ENCODE measurements around the gene THOC1.

Gene THOC1

DNA sequence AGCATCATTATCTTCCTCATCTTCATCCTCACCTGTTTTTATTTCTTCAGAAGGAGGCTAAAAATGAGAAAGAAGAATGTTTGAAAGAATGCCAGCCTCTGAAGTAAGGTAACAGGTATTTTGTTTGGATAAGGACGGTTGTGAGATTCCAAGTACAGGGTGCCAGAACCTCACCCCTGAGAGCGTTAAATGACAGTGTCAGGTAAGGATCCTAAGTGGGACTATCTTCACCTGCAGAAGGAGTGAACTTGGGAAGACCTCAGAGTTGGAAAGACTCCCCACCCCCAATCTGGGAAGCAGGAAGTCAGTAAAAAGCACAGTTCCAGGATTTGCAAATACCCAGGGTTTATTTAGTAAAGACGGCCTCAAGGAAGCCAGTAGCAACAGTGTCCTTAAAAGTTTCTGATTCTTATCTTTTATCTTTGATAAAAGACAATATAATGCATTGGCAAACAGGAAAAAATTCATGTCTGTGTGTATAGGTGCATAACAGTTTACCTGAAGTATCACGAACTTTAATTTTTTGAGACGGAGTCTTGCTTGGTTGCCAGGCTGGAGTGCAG lies 52.3 kb downstream of the THOC1 start:
- no peak for DNase-seq (ENCODE audit: low spot score)

DNA sequence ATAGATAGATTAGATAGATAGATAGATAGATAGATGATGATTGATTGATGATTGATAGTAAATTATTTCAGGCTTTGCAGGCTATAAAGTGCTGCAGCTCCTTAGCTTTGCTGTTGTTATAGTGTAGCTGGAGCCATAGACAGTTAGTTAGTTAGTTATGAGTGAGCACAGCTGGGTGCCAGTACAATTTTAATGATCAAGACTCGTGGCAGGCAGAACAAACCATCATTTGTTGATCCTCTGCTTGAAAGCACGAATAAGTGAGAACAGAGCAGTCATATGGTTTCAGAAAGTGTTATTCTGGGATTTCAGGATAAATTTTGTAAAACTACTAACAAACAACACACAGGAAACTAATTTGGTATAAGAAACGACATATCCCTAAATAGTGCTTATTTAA lies 53.9 kb downstream of the THOC1 start:
- no peak for DNase-seq (ENCODE audit: low spot score)

GRCh38 chr18:213505-213904 lies 54.3 kb downstream of the THOC1 start:
- no peak for DNase-seq (ENCODE audit: low spot score)

- no peak for DNase-seq (ENCODE audit: low spot score)
Measured at GRCh38 chr18:212780-213179, 55.1 kb downstream of the THOC1 start.

DNA sequence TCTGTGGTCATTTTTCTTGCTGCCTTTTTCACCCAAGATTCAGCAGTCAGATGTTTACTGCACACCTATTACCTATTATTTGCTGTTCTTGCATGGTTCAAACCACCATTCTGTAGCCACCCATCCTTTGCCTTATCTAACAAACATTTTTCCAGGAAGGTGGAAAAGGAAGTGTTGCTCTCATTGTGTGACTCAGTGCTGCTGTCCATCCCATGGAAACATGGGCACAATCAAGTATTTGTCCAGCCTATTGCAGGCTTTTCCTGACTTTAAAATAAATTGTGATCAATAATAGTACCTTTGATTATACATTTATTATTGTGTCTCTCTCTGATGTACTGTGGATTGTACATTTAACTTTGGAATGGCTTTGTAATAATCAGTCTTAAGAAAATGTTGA lies 56.3 kb downstream of the THOC1 start:
- DNase-seq (ENCODE audit: low spot score): no peak

- no peak for DNase-seq (ENCODE audit: low spot score)
Measured at GRCh38 chr18:210733-211132, 57.1 kb downstream of the THOC1 start.

- no peak for DNase-seq (ENCODE audit: low spot score)
Measured at GRCh38 chr18:210075-210474, 57.8 kb downstream of the THOC1 start.

- DNase-seq (ENCODE audit: low spot score): no peak
Measured at GRCh38 chr18:199768-200167, 68.1 kb downstream of the THOC1 start.

GRCh38 chr18:199214-199613 lies 68.6 kb downstream of the THOC1 start:
- no peak for DNase-seq (ENCODE audit: low spot score)

GRCh38 chr18:195651-196050 lies 72.2 kb downstream of the THOC1 start:
- DNase-seq (ENCODE audit: low spot score): no peak

DNA sequence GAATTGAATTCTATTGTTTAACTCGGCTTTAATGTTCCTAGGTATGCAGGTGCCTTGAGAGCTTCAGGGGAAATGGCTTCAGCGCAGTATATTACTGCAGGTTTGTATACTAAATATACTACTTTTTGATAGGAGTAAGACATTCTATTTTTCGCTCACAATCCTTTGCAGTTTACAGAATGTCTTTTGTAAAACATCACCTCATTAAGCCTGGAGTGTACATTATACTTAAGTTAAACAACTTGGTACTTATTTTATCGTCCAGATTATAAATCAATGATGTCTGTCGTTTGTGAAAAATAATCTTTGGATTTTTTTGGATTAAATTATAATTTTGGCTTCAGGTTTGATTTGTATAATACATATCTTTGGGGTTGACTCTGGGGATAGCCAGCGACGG lies 75.0 kb downstream of the THOC1 start:
- DNase-seq (ENCODE audit: low spot score): no peak

GRCh38 chr18:191725-192124 lies 76.1 kb downstream of the THOC1 start:
- DNase-seq (ENCODE audit: low spot score): no peak

- DNase-seq (ENCODE audit: low spot score): no peak
Measured at GRCh38 chr18:189254-189653, 78.6 kb downstream of the THOC1 start.

DNA sequence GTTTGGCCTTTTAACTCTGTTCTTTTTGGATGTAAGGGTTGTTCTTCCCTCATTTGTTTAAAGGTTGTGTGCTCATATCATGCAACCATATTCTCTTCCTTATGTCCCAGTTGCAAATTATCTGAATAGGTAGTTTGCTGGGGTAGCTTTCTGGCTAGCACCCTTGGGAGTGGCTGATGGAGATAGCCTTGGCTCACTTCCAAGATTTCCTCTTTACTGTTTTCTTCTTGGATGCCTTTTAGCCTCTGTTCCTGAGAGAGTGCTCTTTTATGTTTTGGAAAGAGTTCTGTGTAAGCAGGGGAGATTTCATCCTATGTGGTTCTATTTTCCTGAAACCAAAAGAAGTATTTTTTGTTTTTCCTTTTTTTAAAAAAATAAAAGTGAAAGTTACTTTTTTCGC lies 84.1 kb downstream of the THOC1 start:
- no peak for DNase-seq (ENCODE audit: low spot score)

DNA sequence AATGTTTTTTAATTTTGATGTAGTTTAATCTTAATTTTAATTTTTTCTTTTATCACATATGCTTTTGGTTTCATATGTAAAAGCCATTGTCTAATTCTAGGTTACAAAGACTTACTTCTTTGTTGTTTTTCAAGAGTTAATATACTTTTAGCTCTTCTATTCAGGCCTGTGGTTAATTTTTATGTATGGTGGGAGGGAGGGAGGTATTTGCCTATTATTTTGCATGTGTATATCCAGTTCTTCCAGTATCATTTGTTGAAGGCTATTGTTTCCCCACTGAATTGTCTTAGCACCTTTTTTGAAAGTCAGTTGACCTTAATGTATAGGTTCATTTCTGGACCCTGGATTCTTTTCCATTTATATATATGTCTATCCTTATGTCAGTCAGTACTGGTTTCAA lies 86.1 kb downstream of the THOC1 start:
- no peak for DNase-seq (ENCODE audit: low spot score)

DNA sequence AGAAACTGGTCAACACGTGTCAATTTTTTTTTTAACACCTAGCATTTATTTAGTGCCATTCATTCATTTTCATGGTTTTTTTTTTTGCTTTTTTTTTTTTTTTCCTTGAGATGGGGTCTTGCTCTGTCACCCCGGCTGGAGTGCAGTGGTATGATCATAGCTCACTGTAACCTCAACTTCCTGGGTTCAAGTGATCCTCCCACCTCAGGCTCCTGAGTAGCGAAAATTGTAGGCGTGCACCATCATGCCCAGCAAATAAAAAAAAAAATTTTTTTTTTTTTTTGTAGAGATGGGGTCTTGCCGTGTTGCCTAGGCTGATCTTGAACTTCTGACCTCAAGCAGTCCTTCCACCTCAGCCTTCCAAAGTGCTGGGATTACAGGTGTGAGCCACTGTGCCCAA lies 88.3 kb downstream of the THOC1 start:
- peak; percentile 8 for DNase-seq (ENCODE audit: low spot score)

GRCh38 chr18:172361-172760 lies 95.5 kb downstream of the THOC1 start:
- DNase-seq (ENCODE audit: low spot score): no peak

All from activated CD4-positive, alpha-beta T cell treated with anti-CD3 and anti-CD28 coated beads, Interleukin-2, Interleukin-4, amounts not matched to agents 100 ng/mL and 50 ng/mL, durations not matched to agents 16 hours and 8 hours (primary cell).